Testis (tissue), 2 donors: Measurements from ENCODE around the gene AOAH.

Source experiments
- CTCF ChIP-seq, 3 experiments: fragments of 450-650 bp in 2 of 3; fragments of 200-600 bp in 1 of 3; sonication (generic) in 1 of 3; IDR thresholded peaks; one replicate each; pipeline ENCODE4 v1.5.1; 2016 to 2019; ENCODE audit warnings: antibody characterized with exemption in 3 of 3, mild to moderate bottlenecking in 2 of 3, moderate library complexity in 1 of 3
- POLR2A ChIP-seq: fragments of 450-650 bp; IDR thresholded peaks from one replicate; pipeline ENCODE4 v1.6.1; 2017; ENCODE audit warnings: antibody characterized with exemption, mild to moderate bottlenecking, moderate library complexity

GRCh38 chr7:36670585-36671431 lies 53.5 kb downstream of the AOAH start:
- TF ChIP-seq CTCF (IDR thresholded peaks at IDR 0.05) = peak; percentile 63 to 88 (median 85)
- TF ChIP-seq POLR2A = no peak
